Testis (tissue), 2 donors: ENCODE results near the gene PRIM2.
"Not testable (repeated sequence)": the region's sequence is repeated elsewhere in the genome, so short reads cannot be mapped to it uniquely, and the experiment has no call there.

Experiments used
- POLR2A ChIP-seq: fragments of 450-650 bp; IDR thresholded peaks from one replicate; pipeline ENCODE4 v1.6.1; 2017; ENCODE audit warnings: antibody characterized with exemption, mild to moderate bottlenecking, moderate library complexity
- TF ChIP-seq, protein P1 (sequence below), 3 experiments: fragments of 450-650 bp in 2 of 3; fragments of 200-600 bp in 1 of 3; sonication (generic) in 1 of 3; IDR thresholded peaks; one replicate each; pipeline ENCODE4 v1.5.1; 2016 to 2019; ENCODE audit warnings: antibody characterized with exemption in 3 of 3, mild to moderate bottlenecking in 2 of 3, moderate library complexity in 1 of 3

GRCh38 chr6:57390818-57391217 is 73.4 kb downstream of the PRIM2 start:
- TF ChIP-seq POLR2A = not testable (repeated sequence)
- TF ChIP-seq, protein P1, sequence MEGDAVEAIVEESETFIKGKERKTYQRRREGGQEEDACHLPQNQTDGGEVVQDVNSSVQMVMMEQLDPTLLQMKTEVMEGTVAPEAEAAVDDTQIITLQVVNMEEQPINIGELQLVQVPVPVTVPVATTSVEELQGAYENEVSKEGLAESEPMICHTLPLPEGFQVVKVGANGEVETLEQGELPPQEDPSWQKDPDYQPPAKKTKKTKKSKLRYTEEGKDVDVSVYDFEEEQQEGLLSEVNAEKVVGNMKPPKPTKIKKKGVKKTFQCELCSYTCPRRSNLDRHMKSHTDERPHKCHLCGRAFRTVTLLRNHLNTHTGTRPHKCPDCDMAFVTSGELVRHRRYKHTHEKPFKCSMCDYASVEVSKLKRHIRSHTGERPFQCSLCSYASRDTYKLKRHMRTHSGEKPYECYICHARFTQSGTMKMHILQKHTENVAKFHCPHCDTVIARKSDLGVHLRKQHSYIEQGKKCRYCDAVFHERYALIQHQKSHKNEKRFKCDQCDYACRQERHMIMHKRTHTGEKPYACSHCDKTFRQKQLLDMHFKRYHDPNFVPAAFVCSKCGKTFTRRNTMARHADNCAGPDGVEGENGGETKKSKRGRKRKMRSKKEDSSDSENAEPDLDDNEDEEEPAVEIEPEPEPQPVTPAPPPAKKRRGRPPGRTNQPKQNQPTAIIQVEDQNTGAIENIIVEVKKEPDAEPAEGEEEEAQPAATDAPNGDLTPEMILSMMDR (IDR thresholded peaks at IDR 0.05) = not testable (repeated sequence)
